ENCODE results near the gene SH3BP5L. TPM values are rescaled to one million over a fixed set of nuclear protein-coding genes. Genes with fewer than 3 reads are reported as not detected.

Gene SH3BP5L
- total and polyA plus RNA-seq, 8 donors, result 9.6 to 20.0 (median 13.8) TPM

DNA sequence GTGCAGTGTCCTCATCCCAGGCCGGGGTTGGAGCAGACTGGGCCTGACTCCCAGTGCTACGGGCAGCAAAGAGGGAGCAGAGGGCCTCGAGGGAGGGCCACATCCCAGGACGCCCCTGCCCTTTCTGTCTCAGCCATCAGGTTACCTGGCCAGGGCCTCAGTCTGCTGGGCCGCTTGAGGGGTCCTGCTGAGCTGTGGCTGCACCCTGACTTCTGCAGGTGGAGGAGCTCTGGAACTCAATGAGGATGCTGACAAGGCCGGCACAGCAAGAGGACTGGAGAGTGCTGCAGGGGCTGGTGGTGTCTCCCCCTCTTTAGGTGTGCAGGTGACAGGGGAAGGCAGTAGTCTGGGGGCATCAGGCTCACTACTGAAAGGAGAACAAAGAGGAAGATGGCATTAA is 29.9 kb upstream of the SH3BP5L start:
- H3K27me3 ChIP-seq, result no peaks in the 10 kb centered on the region
- WGBS, 5 donors, result 85 to 100% (median 92%) methylated on average over 4 to 6 of the region's 6 CpGs
- no peaks in the 10 kb centered on the region for H3K9me3 ChIP-seq
- no peak for DNase-seq
- no peak overlapping the region for H3K4me3 ChIP-seq
- TF ChIP-seq POLR2AphosphoS5 (IDR thresholded peaks at IDR 0.05) (no peak), EP300 (IDR thresholded peaks at IDR 0.05) (no peak), POLR2A (IDR thresholded peaks at IDR 0.05) (no peak)
- TF ChIP-seq, protein P1, sequence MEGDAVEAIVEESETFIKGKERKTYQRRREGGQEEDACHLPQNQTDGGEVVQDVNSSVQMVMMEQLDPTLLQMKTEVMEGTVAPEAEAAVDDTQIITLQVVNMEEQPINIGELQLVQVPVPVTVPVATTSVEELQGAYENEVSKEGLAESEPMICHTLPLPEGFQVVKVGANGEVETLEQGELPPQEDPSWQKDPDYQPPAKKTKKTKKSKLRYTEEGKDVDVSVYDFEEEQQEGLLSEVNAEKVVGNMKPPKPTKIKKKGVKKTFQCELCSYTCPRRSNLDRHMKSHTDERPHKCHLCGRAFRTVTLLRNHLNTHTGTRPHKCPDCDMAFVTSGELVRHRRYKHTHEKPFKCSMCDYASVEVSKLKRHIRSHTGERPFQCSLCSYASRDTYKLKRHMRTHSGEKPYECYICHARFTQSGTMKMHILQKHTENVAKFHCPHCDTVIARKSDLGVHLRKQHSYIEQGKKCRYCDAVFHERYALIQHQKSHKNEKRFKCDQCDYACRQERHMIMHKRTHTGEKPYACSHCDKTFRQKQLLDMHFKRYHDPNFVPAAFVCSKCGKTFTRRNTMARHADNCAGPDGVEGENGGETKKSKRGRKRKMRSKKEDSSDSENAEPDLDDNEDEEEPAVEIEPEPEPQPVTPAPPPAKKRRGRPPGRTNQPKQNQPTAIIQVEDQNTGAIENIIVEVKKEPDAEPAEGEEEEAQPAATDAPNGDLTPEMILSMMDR (IDR thresholded peaks at IDR 0.05), result no peak
- intact Hi-C loops (cut with DNase I; ENCODE audit: low total_unique reads), result no loop called here
- H3K4me1 ChIP-seq, result peaks cover 14 to 30% (median 20%) of the 10 kb centered on the region in 4 donors
- peaks cover 11 to 45% (median 39%) of the 10 kb centered on the region in 4 donors for H3K36me3 ChIP-seq
- no peak overlapping the region for H3K27ac ChIP-seq

DNA sequence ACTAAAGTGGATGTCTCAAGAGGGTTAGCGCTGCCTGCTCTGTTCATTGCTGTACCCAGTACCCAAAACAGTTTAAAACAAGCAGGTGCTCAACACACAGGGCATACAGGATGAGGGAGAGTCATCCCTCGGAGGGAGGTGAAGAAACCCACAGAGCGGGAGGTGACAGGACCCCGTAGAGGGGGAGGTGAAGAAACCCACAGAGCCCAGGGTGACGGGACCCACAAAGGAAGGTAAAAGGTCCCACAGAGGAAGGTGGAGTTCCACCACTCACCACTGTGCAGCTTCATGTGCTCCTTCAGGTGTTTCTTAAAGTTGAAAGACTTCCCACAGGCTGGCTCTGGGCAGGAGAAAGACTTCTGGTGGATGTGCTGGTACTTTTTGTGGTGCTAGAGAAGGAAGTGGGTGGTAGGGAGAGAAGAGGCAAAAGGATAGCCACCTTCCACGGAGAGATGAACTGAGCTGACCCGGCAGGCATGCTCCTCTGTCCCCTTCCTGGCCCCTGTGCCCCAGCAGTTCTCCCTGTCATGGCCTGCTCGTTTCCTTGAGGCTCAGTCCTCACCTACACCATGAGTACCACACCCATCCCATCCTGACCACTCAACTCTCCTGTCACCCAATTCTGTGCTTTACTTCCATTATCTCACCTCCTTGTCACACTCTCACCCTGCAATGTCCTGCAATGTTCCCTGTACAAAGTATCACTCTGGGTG is 28.1 kb upstream of the SH3BP5L start:
- Histone ChIP-seq H3K27ac (no peak overlapping the region), H3K27me3 (no peaks in the 10 kb centered on the region), H3K4me3 (no peak overlapping the region), H3K36me3 (peaks cover 26 to 63% (median 57%) of the 10 kb centered on the region in 4 donors), H3K4me1 (peaks cover 15 to 29% (median 23%) of the 10 kb centered on the region in 4 donors), H3K9me3 (no peaks in the 10 kb centered on the region)
- TF ChIP-seq POLR2AphosphoS5 (IDR thresholded peaks at IDR 0.05) (no peak), EP300 (IDR thresholded peaks at IDR 0.05) (no peak), POLR2A (IDR thresholded peaks at IDR 0.05) (no peak)
- TF ChIP-seq, protein P1 (IDR thresholded peaks at IDR 0.05), result no peak
- DNase-seq, result no peak
- intact Hi-C loops (cut with DNase I; ENCODE audit: low total_unique reads), result no loop called here
- WGBS, 5 donors, result 78 to 87% (median 81%) methylated on average over 8 of the region's 8 CpGs

DNA sequence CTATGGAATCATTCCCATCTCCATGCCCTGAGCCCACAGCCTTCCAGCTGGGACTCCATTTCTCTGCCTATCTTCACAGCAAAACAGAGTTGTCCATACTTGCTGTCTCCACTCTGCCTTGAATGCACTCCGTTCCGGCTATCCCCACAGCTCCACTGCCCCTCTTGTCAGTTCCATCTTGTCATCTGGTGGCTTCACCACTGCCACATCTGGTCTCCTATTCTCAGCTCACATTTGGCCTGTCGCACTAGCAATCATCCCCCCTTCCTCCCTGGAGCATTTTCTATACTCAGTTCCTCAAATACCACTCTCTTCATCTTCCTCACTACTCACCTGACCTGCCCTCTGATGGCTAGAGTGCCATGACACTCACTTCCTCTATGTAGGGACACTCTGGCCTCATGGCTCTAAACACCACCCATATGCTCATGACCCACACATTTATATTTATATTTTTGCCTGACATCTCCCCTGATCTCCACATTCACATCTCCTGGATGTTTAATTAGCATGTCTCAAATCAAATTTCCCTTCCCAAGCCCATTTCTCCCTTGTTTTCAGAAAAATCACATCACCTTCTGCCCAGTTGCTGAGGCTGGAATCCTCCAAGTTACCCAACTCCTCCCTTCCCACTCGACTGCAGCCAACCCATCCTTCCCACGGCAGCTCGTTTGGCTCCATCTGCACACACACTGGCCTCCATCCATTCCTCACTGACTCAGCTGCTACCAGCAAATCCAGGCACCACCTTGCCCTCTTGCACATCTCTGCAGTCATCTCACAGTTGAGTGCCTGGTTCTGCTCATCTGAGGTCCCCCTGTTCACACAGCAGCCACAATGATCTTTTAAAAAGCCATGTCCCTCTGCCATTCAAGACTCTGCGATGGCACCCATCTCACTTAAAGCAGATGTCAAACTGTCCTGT is 27.0 kb upstream of the SH3BP5L start:
- Histone ChIP-seq H3K9me3 (no peaks in the 10 kb centered on the region), H3K27ac (no peak overlapping the region), H3K27me3 (no peaks in the 10 kb centered on the region), H3K4me3 (no peak overlapping the region), H3K36me3 (peaks cover 37 to 74% (median 67%) of the 10 kb centered on the region in 4 donors), H3K4me1 (peaks cover 10 to 23% (median 14%) of the 10 kb centered on the region in 4 donors)
- 80 to 89% (median 86%) methylated on average over 7 of the region's 7 CpGs for WGBS, 5 donors
- DNase-seq, result no peak
- TF ChIP-seq POLR2A (IDR thresholded peaks at IDR 0.05), result no peak
- TF ChIP-seq POLR2AphosphoS5 (IDR thresholded peaks at IDR 0.05), result no peak
- TF ChIP-seq EP300 (IDR thresholded peaks at IDR 0.05), result no peak
- intact Hi-C loops (cut with DNase I; ENCODE audit: low total_unique reads), result no loop called here

DNA sequence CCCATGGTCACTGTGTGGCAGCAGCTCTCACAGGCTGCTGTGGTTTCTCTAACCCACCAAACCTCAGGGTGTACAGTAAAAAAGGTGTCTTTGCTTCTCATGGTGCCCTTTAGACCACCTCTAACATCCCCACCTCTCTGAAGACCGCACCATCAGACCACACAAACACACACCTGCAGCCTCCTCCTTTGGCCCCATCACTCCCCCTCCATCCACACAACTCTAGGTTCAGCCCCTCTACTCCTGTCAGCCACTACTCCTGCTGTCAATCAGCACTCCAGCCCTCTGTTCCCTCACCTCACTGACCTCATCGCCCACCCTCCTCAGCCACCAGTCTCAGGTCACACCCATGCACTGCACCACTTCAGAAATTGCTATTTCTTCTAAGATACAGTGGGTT is 25.7 kb upstream of the SH3BP5L start:
- TF ChIP-seq, protein P1 (IDR thresholded peaks at IDR 0.05), result no peak
- TF ChIP-seq POLR2A (IDR thresholded peaks at IDR 0.05) (no peak), POLR2AphosphoS5 (IDR thresholded peaks at IDR 0.05) (no peak), EP300 (IDR thresholded peaks at IDR 0.05) (no peak)
- no peak for DNase-seq
- intact Hi-C loops (cut with DNase I; ENCODE audit: low total_unique reads), result no loop called here
- Histone ChIP-seq H3K36me3 (peaks cover 50 to 87% (median 81%) of the 10 kb centered on the region in 4 donors), H3K27me3 (no peaks in the 10 kb centered on the region), H3K9me3 (no peaks in the 10 kb centered on the region), H3K4me1 (peaks cover 4 to 15% (median 6%) of the 10 kb centered on the region in 4 donors), H3K27ac (no peak overlapping the region), H3K4me3 (no peak overlapping the region)
- 86 to 91% (median 88%) methylated on average over 2 of the region's 2 CpGs for WGBS, 5 donors

Data from stomach (tissue), 9 donors.